HG03095 (cell line): ENCODE data around the gene CNTLN.
"Not testable (repeated sequence)": the region's sequence is repeated elsewhere in the genome, so short reads cannot be mapped to it uniquely, and the experiment has no call there.

Source experiments
- ATAC-seq: cut with Tn5 transposase; IDR thresholded peaks from one replicate; pipeline ENCODE4 v1.9.1; 2021; ENCODE audit warnings: moderate library complexity; ENCODE audit not compliant: unreplicated experiment

CNTLN gene

GRCh38 chr9:17171309-17172094 lies 36.7 kb downstream of the CNTLN start:
- no peak for ATAC-seq

- ATAC-seq: not testable (repeated sequence)
Observed at GRCh38 chr9:17177496-17177895, 42.7 kb downstream of the CNTLN start.

GRCh38 chr9:17185481-17186029 lies 50.7 kb downstream of the CNTLN start:
- no peak for ATAC-seq

- ATAC-seq: no peak
Observed at GRCh38 chr9:17191082-17191481, 56.2 kb downstream of the CNTLN start.

GRCh38 chr9:17204611-17205152 lies 69.8 kb downstream of the CNTLN start:
- ATAC-seq: no peak

- no peak for ATAC-seq
Observed at GRCh38 chr9:17216011-17216410, 81.2 kb downstream of the CNTLN start.

GRCh38 chr9:17216646-17217045 lies 81.8 kb downstream of the CNTLN start:
- no peak for ATAC-seq

GRCh38 chr9:17217272-17217671 lies 82.4 kb downstream of the CNTLN start:
- no peak for ATAC-seq

GRCh38 chr9:17219261-17219660 lies 84.4 kb downstream of the CNTLN start:
- ATAC-seq: no peak

- no peak for ATAC-seq
Observed at GRCh38 chr9:17222932-17223331, 88.1 kb downstream of the CNTLN start.

- no peak for ATAC-seq
Observed at GRCh38 chr9:17225407-17225806, 90.6 kb downstream of the CNTLN start.

- no peak for ATAC-seq
Observed at GRCh38 chr9:17229945-17230560, 95.2 kb downstream of the CNTLN start.

- ATAC-seq: no peak
Observed at GRCh38 chr9:17230646-17231045, 95.8 kb downstream of the CNTLN start.

- no peak for ATAC-seq
Observed at GRCh38 chr9:17236147-17236546, 101.3 kb downstream of the CNTLN start.

GRCh38 chr9:17246770-17247169 lies 111.9 kb downstream of the CNTLN start:
- ATAC-seq: no peak

- ATAC-seq: no peak
Observed at GRCh38 chr9:17251100-17251499, 116.3 kb downstream of the CNTLN start.

- not testable (repeated sequence) for ATAC-seq
Observed at GRCh38 chr9:17268531-17269188, 133.8 kb downstream of the CNTLN start.

- no peak for ATAC-seq
Observed at GRCh38 chr9:17269799-17270198, 135.0 kb downstream of the CNTLN start.

- ATAC-seq: no peak
Observed at GRCh38 chr9:17272536-17272935, 137.7 kb downstream of the CNTLN start.

GRCh38 chr9:17280350-17281012 lies 145.6 kb downstream of the CNTLN start:
- no peak for ATAC-seq

- not testable (repeated sequence) for ATAC-seq
Observed at GRCh38 chr9:17290673-17291072, 155.8 kb downstream of the CNTLN start.
